ENCODE data around the gene LRMDA. TPM values are rescaled to one million over a fixed set of nuclear protein-coding genes. Genes with fewer than 3 reads are reported as not detected.

LRMDA gene
- total RNA-seq, 1 experiment from 2014 or later = 4.8 TPM

- DNase-seq (ENCODE audit: low read depth, low spot score) (no peak), ATAC-seq (no peak)
- H3K4me1 ChIP-seq (ENCODE audit: control insufficient read depth in 1 of 2, insufficient read depth in 2 of 2, low read length in 2 of 2) = peaks cover 0 to 8% of the 10 kb centered on the region in 2 experiments; a peak in 1 of 4 replicates
- no peak overlapping the region for H3K4me3 ChIP-seq (replicated peaks in 1 of 2; ENCODE audit: low read depth in 1 of 2, low read length in 2 of 2)
- no peak for TF ChIP-seq REST (IDR thresholded peaks at IDR 0.05; ENCODE audit: low read depth)
- TF ChIP-seq SIN3A (IDR thresholded peaks at IDR 0.05; ENCODE audit: low read depth) = no peak
- no peak for TF ChIP-seq POLR2AphosphoS5 (IDR thresholded peaks at IDR 0.05; ENCODE audit: low read depth, low read length)
- H3K9ac ChIP-seq (ENCODE audit: low read length) = no peak overlapping the region
- H4K20me1 ChIP-seq (ENCODE audit: insufficient read depth) = no peaks in the 10 kb centered on the region
- POLR2A ChIA-PET = no interaction called here
- RAD21 ChIA-PET (ENCODE audit: low non-redundant PET in 1 of 2, low total read pairs in 2 of 2, uncharacterized antibody in 2 of 2, unreplicated experiment in 2 of 2) = no interaction called here
- peaks cover 23% of the 10 kb centered on the region for H3K27me3 ChIP-seq (ENCODE audit: insufficient read depth, low read length)
- no peaks in the 10 kb centered on the region for H3K9me2 ChIP-seq (ENCODE audit: insufficient read depth)
- no TSS peak for BruUV-seq (replicated peaks)
- no peak overlapping the region for H3K4me2 ChIP-seq (ENCODE audit: low read length)
- H3K27ac ChIP-seq (ENCODE audit: low read depth, low read length) = no peak overlapping the region
- no peaks in the 10 kb centered on the region for H3K79me2 ChIP-seq (ENCODE audit: insufficient read depth, low read length)
- intact Hi-C loops (cut with micrococcal nuclease) = no loop called here
- no peak overlapping the region for H2AFZ ChIP-seq (ENCODE audit: low read depth, low read length, poor library complexity, severe bottlenecking)
- no peaks in the 10 kb centered on the region for H3K9me3 ChIP-seq (ENCODE audit: control insufficient read depth in 1 of 2, insufficient read depth in 1 of 2, low read depth in 1 of 2, low read length in 2 of 2)
- CTCF ChIA-PET = no interaction called here
- no peaks in the 10 kb centered on the region for H3K36me3 ChIP-seq (ENCODE audit: control insufficient read depth in 1 of 2, insufficient read depth in 2 of 2, low read length in 2 of 2)
Observed at GRCh38 chr10:75649466-75649865, 218.0 kb downstream of the LRMDA start.

- H3K4me2 ChIP-seq (ENCODE audit: low read length) = no peak overlapping the region
- H3K27me3 ChIP-seq (ENCODE audit: insufficient read depth, low read length) = peaks cover 19% of the 10 kb centered on the region
- H3K36me3 ChIP-seq (ENCODE audit: control insufficient read depth in 1 of 2, insufficient read depth in 2 of 2, low read length in 2 of 2) = no peaks in the 10 kb centered on the region
- POLR2A ChIA-PET = no interaction called here
- H3K79me2 ChIP-seq (ENCODE audit: insufficient read depth, low read length) = no peaks in the 10 kb centered on the region
- H3K9me3 ChIP-seq (ENCODE audit: control insufficient read depth in 1 of 2, insufficient read depth in 1 of 2, low read depth in 1 of 2, low read length in 2 of 2) = no peaks in the 10 kb centered on the region
- intact Hi-C loops (cut with micrococcal nuclease) = loop anchor here (1.0 kb wide), 1 partner anchor 249 kb away; the partner anchor contains the start of gene ZNF503
- TF ChIP-seq SIN3A (IDR thresholded peaks at IDR 0.05; ENCODE audit: low read depth) (no peak), POLR2AphosphoS5 (IDR thresholded peaks at IDR 0.05; ENCODE audit: low read depth, low read length) (no peak), RAD21 (IDR thresholded peaks at IDR 0.05; ENCODE audit: low read depth) (no peak), CBX3 (IDR thresholded peaks at IDR 0.05; ENCODE audit: low read depth) (no peak)
- no TSS peak for BruUV-seq (replicated peaks)
- CTCF ChIA-PET = no interaction called here
- H3K4me1 ChIP-seq (ENCODE audit: control insufficient read depth in 1 of 2, insufficient read depth in 2 of 2, low read length in 2 of 2) = peaks cover 0 to 10% of the 10 kb centered on the region in 2 experiments; a peak in 1 of 4 replicates
- RAD21 ChIA-PET (ENCODE audit: low non-redundant PET in 1 of 2, low total read pairs in 2 of 2, uncharacterized antibody in 2 of 2, unreplicated experiment in 2 of 2) = no interaction called here
- no peak for DNase-seq (ENCODE audit: low read depth, low spot score)
- ATAC-seq = no peak
- no peak overlapping the region for H3K4me3 ChIP-seq (replicated peaks in 1 of 2; ENCODE audit: low read depth in 1 of 2, low read length in 2 of 2)
- no peak overlapping the region for H3K9ac ChIP-seq (ENCODE audit: low read length)
- no peaks in the 10 kb centered on the region for H4K20me1 ChIP-seq (ENCODE audit: insufficient read depth)
- no peak overlapping the region for H2AFZ ChIP-seq (ENCODE audit: low read depth, low read length, poor library complexity, severe bottlenecking)
- no peak overlapping the region for H3K27ac ChIP-seq (ENCODE audit: low read depth, low read length)
- no peaks in the 10 kb centered on the region for H3K9me2 ChIP-seq (ENCODE audit: insufficient read depth)
Observed at GRCh38 chr10:75650648-75651047, 219.2 kb downstream of the LRMDA start.

All from HCT116 (cell line).